GM12872 (cell line): ENCODE data around the gene ITSN2.

Experiments used
- CTCF ChIP-seq: IDR thresholded peaks from 3 replicates; pipeline ENCODE4 v1.5.1; 2011; ENCODE audit warnings: low read depth, mild to moderate bottlenecking, low read length, moderate library complexity; ENCODE audit not compliant: insufficient read depth

ITSN2 gene

GRCh38 chr2:24209389-24210105, 150.8 kb downstream of the ITSN2 start:
- no peak for TF ChIP-seq CTCF

GRCh38 chr2:24208490-24208889, 151.8 kb downstream of the ITSN2 start:
- TF ChIP-seq CTCF, result no peak

- TF ChIP-seq CTCF, result no peak
Measured at GRCh38 chr2:24207359-24207758, 153.0 kb downstream of the ITSN2 start.

GRCh38 chr2:24206714-24207113, 153.6 kb downstream of the ITSN2 start:
- TF ChIP-seq CTCF, result no peak

- TF ChIP-seq CTCF, result no peak
Measured at GRCh38 chr2:24206242-24206641, 154.1 kb downstream of the ITSN2 start.

GRCh38 chr2:24205131-24205530, 155.2 kb downstream of the ITSN2 start:
- no peak for TF ChIP-seq CTCF

GRCh38 chr2:24204505-24204904, 155.8 kb downstream of the ITSN2 start:
- no peak for TF ChIP-seq CTCF
